ENCODE results near the gene GSTO1. TPM values are rescaled to one million over a fixed set of nuclear protein-coding genes. Genes with fewer than 3 reads are reported as not detected.

GSTO1 gene
- total and polyA plus RNA-seq, 2 of the 13 experiments (the other 11 are each of a cell fraction or from before 2014, with no cell fraction given), result 228 to 300 TPM

DNA sequence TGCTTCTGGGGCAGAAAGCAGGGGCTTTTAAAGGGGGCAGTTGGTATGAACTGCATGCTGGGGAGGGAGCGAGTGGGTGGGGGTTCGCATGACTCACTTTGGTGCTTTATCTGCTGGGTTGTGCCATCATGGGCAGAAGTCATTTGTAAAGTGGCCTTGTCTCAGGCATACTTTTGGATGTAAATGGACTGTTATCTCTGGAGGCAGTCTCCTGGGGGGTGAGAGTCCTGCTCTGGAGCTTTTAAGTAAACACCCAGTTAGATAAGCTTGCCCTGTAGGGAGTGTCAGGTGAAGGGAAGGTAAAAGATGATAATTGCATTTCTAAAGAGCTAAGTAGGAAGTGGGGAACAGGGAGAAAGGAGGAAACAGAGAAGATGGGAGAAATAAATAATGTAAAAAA, 1.6 kb upstream of the GSTO1 start (continued):
- TF ChIP-seq NRL (CRISPR knock-in tag; IDR thresholded peaks at IDR 0.05; ENCODE audit: borderline replicate concordance) (no peak), HNF4G (IDR thresholded peaks at IDR 0.05; ENCODE audit: borderline replicate concordance, low read depth, low read length) (peak; percentile 78), HNF4G (CRISPR knock-in tag; IDR thresholded peaks at IDR 0.05; ENCODE audit: borderline replicate concordance, low read depth) (peak; percentile 61; the same call in 1 of the 2 replicates), ZBTB7B (CRISPR knock-in tag; IDR thresholded peaks at IDR 0.05) (peak; percentile 89), GATAD2A (CRISPR knock-in tag; IDR thresholded peaks at IDR 0.05) (peak; percentile 96), ZNF644 (CRISPR knock-in tag; IDR thresholded peaks at IDR 0.05; ENCODE audit: low read depth) (0 out of 2 replicates have a peak, but pooled peaks have one; percentile 25), ZFY (CRISPR knock-in tag; IDR thresholded peaks at IDR 0.05) (no peak), GATA4 (IDR thresholded peaks at IDR 0.05; ENCODE audit: borderline replicate concordance, low read depth) (peak; percentile 99), ZNF343 (CRISPR knock-in tag; IDR thresholded peaks at IDR 0.05) (no peak), JUN (CRISPR knock-in tag; IDR thresholded peaks at IDR 0.05) (peak; percentile 78; the same call in 1 of the 2 replicates), SNAI1 (CRISPR knock-in tag; IDR thresholded peaks at IDR 0.05; ENCODE audit: borderline replicate concordance) (0 out of 2 replicates have a peak, but pooled peaks have one; percentile 21), SIX4 (CRISPR knock-in tag; IDR thresholded peaks at IDR 0.05) (peak; percentile 89), ZSCAN25 (CRISPR knock-in tag; IDR thresholded peaks at IDR 0.05) (0 out of 2 replicates have a peak, but pooled peaks have one; percentile 53), CEBPB (IDR thresholded peaks at IDR 0.05; ENCODE audit: borderline replicate concordance, low read depth, low read length) (peak; percentile 15; the same call in 1 of the 2 replicates), NR2F2 (IDR thresholded peaks at IDR 0.05; ENCODE audit: borderline replicate concordance, low read depth) (peak; percentile 90), FIP1L1 (IDR thresholded peaks at IDR 0.05; ENCODE audit: borderline replicate concordance, insufficient read depth, low read depth, low read length) (no peak), ZNF772 (CRISPR knock-in tag; IDR thresholded peaks at IDR 0.05) (0 out of 2 replicates have a peak, but pooled peaks have one; percentile 20), ZSCAN9 (CRISPR knock-in tag; IDR thresholded peaks at IDR 0.05; ENCODE audit: borderline replicate concordance) (peak; percentile 70), ETV5 (CRISPR knock-in tag; IDR thresholded peaks at IDR 0.05; ENCODE audit: borderline replicate concordance) (peak; percentile 56; the same call in 1 of the 2 replicates)
- TF ChIP-seq, protein P1, sequence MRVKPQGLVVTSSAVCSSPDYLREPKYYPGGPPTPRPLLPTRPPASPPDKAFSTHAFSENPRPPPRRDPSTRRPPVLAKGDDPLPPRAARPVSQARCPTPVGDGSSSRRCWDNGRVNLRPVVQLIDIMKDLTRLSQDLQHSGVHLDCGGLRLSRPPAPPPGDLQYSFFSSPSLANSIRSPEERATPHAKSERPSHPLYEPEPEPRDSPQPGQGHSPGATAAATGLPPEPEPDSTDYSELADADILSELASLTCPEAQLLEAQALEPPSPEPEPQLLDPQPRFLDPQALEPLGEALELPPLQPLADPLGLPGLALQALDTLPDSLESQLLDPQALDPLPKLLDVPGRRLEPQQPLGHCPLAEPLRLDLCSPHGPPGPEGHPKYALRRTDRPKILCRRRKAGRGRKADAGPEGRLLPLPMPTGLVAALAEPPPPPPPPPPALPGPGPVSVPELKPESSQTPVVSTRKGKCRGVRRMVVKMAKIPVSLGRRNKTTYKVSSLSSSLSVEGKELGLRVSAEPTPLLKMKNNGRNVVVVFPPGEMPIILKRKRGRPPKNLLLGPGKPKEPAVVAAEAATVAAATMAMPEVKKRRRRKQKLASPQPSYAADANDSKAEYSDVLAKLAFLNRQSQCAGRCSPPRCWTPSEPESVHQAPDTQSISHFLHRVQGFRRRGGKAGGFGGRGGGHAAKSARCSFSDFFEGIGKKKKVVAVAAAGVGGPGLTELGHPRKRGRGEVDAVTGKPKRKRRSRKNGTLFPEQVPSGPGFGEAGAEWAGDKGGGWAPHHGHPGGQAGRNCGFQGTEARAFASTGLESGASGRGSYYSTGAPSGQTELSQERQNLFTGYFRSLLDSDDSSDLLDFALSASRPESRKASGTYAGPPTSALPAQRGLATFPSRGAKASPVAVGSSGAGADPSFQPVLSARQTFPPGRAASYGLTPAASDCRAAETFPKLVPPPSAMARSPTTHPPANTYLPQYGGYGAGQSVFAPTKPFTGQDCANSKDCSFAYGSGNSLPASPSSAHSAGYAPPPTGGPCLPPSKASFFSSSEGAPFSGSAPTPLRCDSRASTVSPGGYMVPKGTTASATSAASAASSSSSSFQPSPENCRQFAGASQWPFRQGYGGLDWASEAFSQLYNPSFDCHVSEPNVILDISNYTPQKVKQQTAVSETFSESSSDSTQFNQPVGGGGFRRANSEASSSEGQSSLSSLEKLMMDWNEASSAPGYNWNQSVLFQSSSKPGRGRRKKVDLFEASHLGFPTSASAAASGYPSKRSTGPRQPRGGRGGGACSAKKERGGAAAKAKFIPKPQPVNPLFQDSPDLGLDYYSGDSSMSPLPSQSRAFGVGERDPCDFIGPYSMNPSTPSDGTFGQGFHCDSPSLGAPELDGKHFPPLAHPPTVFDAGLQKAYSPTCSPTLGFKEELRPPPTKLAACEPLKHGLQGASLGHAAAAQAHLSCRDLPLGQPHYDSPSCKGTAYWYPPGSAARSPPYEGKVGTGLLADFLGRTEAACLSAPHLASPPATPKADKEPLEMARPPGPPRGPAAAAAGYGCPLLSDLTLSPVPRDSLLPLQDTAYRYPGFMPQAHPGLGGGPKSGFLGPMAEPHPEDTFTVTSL (CRISPR knock-in tag; IDR thresholded peaks at IDR 0.05; ENCODE audit: borderline replicate concordance), result peak; percentile 88; the same call in 1 of the 2 replicates
- TF ChIP-seq, protein P2, sequence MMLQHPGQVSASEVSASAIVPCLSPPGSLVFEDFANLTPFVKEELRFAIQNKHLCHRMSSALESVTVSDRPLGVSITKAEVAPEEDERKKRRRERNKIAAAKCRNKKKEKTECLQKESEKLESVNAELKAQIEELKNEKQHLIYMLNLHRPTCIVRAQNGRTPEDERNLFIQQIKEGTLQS (CRISPR knock-in tag; IDR thresholded peaks at IDR 0.05), result peak; percentile 90
- TF ChIP-seq, protein P3, sequence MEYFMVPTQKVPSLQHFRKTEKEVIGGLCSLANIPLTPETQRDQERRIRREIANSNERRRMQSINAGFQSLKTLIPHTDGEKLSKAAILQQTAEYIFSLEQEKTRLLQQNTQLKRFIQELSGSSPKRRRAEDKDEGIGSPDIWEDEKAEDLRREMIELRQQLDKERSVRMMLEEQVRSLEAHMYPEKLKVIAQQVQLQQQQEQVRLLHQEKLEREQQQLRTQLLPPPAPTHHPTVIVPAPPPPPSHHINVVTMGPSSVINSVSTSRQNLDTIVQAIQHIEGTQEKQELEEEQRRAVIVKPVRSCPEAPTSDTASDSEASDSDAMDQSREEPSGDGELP (IDR thresholded peaks at IDR 0.05; ENCODE audit: borderline replicate concordance, low read depth), result peak; percentile 58; the same call in 1 of the 2 replicates
- TF ChIP-seq, protein P4, sequence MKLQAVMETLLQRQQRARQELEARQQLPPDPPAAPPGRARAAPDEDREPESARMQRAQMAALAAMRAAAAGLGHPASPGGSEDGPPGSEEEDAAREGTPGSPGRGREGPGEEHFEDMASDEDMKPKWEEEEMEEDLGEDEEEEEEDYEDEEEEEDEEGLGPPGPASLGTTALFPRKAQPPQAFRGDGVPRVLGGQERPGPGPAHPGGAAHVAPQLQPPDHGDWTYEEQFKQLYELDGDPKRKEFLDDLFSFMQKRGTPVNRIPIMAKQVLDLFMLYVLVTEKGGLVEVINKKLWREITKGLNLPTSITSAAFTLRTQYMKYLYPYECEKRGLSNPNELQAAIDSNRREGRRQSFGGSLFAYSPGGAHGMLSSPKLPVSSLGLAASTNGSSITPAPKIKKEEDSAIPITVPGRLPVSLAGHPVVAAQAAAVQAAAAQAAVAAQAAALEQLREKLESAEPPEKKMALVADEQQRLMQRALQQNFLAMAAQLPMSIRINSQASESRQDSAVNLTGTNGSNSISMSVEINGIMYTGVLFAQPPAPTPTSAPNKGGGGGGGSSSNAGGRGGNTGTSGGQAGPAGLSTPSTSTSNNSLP (IDR thresholded peaks at IDR 0.05; ENCODE audit: low read depth, low read length), result peak; percentile 69; the same call in 1 of the 2 replicates

Data from HepG2 (cell line).